Activated CD8-positive, alpha-beta memory T cell treated with anti-CD3 and anti-CD28 coated beads for 1 hour (primary cell): ENCODE results near the gene YIPF2.

Source experiments
- DNase-seq, 2 donors: peaks; one replicate each; pipeline ENCODE4 v3.0.0-alpha.2; 2020; ENCODE audit warnings: low read depth in 1 of 2; ENCODE audit errors: extremely low read depth in 1 of 2

The YIPF2 gene

GRCh38 chr19:10912619-10913018, 15.8 kb downstream of the YIPF2 start:
- no peak for DNase-seq

GRCh38 chr19:10911579-10912363, 16.7 kb downstream of the YIPF2 start:
- DNase-seq, result no peak

DNA sequence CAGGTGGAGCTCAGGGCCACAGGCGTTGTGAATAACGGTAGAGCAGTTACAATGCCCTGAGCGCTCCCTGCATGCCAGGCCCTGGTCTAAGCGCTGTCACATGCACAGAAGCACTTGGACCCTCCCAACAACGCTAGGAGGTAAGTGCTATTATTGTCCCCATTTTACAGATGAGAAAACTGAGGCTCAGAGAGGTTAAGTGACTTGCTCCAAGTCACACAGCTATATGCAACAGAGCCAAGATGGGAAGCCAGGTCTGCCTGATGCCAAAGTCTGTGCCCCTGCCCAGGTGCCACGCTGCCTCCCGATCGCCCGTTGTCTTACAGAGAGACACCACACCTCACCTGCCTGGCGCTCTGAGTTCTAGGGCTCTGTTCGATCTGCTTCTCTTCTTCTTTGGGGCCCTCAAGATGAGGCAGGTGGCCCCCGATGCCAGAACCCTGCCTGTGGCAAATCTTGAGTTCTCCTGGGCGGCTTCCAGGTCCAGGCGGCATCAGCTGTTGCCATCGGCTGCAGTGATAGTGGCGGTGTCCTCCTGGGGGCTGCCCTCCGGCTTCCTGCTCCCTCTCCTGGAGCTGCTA, 20.0 kb downstream of the YIPF2 start:
- no peak for DNase-seq

DNA sequence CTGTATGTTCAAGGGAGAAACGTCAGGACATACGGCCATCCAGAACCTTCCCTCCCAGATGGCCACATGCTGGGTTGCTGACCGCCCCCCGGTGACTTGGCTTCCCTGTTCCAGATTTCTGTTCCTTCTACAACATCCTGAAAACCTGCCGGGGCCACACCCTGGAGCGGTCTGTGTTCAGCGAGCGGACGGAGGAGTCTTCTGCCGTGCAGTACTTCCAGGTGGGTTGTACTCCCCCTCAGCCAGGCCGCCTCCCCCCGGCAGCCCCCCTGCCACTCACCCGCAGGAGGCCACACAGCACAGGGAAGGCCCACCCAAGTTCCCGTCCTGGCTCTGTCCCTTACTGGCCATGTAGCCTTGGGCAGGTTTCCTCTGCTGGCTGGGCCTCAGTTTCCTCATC, 20.5 kb downstream of the YIPF2 start:
- no peak for DNase-seq

GRCh38 chr19:10899151-10899653, 29.2 kb downstream of the YIPF2 start:
- no peak for DNase-seq

GRCh38 chr19:10898633-10899032, 29.8 kb downstream of the YIPF2 start:
- DNase-seq, result no peak

DNA sequence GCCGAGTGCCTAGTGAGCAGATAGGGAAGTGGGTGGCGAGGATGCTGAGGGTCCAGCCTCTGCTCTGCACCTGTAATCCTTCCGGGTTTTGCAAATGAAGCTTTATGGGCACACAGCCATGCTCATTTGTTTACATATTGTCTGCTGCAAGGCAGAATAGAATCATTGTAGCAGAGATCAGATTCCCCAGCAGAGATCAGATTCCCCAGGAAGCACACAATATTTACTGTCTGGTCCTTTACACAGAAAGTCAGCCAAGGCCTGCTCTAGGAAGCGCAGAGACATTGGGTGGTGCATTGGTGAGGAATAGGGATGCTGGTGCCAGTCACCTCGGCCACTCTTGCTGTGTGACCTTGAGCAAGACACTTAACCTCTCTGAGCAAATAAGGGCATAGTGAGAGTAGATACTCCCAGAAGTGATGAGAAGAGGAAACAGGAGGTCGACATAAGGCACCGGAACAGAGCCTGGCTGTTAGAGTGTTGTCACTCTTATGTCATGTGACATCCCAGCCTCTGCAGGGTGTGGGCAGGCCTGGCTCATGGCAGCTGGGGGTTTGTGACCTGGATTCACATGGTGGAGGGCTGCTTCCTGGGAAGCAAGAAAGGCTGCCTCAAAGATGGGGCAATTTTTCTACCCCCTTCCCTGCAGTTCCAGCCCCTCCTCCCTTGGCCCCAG, 31.4 kb downstream of the YIPF2 start:
- no peak for DNase-seq

DNA sequence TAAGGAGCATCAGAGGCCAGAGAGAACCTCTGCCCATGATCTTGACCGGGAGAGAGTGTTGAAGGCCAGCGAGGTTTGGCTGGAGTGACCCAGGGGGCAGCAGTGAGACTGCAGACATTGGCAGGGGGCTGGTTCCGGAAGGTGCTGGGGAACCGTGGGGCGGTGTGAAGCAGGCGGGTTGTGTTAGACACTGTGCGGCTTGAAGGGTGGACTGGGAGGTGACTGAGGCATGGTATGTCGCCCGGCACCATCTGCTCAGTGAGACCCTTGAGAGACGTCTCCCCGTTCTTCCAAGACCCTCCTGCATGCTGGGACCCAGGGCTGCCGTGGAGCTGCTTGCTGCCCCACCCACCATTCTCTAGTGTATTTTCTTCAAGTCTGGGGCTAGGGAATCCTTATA, 32.5 kb downstream of the YIPF2 start:
- DNase-seq, result no peak

DNA sequence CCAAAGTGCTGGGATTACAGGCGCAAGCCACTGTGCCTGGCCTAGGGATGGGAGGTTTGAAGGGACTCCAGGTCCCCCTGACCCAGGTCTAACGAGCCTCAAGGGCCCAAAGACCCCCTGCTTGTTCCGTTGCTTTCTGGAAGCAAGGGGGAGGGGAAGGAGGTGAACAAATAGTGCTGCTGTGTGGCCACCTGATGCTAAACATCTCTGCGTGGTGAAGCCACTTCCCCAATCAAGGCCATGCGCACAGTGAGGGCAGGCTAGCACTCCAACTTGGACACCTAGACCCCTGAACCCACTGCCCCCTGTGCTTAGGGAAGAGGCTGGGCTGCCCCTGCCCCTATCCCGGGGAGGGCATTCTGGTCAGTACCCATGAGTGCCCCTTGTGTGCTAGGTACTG, 33.1 kb downstream of the YIPF2 start:
- no peak for DNase-seq

DNA sequence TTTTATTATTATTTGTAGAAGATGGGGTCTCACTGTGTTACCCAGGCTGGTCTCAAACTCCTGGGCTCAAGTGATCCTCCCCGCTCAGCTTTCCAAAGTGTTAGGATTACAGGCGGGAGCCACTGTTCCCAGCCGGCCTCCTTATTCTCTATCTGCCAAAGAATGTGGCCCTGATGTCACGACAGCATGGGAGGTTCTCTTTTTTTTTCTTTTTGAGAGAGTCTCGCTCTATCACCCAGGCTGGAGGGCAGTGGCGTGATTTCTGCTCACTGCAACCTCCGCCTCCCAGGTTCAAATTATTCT, 33.6 kb downstream of the YIPF2 start:
- no peak for DNase-seq

DNA sequence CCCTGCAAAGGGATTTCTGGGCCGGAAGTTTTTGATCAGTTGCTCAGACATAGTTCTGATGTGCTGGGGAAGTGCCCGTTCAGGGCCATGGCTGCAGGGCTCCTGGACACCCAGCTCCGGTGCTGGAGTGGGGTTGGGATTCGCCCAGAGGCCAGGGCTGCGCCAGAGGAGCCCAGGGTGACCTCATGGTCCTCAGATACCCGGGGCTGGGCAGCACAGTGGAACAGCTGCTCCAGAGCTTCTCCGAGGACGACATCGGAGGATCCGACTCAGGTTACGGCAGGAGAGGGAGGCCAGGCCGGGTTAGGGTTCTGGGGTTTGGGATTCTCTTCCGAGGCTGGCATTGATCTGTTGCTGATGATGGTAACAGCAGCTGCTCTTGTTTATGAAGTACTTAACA, 36.2 kb downstream of the YIPF2 start:
- DNase-seq, result no peak

- no peak for DNase-seq
These were observed 36.9 kb downstream of the YIPF2 start for GRCh38 chr19:10891405-10892086.

DNA sequence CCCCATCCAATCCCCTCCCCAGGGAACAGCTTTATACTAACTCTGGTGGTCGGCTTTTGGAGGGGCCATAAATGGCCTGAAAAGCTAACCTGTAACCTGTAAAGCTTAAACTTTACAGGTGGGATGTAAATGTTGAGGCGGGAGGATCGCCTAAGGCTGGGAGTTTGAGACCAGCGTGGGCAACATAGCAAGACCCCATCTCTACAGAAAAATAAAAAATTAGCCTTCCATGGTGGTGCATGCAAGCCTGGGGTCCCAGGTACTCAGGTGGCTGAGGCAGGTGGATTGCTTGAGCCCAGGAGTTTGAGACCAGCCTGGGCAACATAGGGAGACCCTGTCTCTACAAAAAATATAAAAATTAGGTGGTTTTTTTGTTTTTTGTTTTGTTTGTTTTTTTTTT, 38.6 kb downstream of the YIPF2 start:
- DNase-seq, result no peak

GRCh38 chr19:10888421-10888866, 40.0 kb downstream of the YIPF2 start:
- DNase-seq, result no peak

DNA sequence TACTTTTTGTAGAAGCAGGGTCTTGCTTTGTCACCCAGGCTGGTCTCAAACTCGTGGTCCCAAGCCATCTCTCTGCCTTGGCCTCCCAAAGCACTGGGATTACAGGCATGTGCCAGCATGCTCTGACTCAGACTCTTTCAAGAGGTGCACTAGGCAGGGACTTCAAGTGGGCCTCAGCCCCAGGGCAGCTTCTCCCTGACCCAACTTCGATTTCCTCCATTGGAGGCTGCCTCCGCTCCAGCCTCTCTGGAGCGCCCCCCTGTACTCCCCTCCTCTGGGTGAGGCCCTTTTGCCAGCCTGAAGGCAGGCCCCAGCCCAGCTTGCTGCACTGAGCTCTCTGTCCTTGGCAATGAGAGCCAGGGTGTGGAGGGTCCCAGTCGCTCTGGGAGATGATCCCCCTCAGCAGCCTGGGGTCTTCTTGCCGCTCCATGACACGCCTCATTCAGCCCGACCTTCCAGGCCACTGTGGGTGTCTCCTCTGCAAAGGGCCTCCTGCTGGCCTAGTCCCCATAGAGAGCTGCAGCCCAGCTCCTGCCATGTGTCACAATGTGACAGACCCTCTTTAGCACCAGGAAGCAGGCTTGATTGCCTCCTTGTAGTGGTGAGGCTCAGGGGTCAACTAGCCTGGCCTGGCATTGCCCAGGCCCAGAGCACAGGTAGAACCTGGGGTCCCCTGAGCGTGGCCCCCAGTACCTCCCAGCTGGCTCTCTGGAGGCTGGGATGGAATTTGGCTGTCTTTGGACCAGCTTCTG, 40.6 kb downstream of the YIPF2 start:
- no peak for DNase-seq

GRCh38 chr19:10885201-10886169, 43.0 kb downstream of the YIPF2 start:
- DNase-seq, result no peak

DNA sequence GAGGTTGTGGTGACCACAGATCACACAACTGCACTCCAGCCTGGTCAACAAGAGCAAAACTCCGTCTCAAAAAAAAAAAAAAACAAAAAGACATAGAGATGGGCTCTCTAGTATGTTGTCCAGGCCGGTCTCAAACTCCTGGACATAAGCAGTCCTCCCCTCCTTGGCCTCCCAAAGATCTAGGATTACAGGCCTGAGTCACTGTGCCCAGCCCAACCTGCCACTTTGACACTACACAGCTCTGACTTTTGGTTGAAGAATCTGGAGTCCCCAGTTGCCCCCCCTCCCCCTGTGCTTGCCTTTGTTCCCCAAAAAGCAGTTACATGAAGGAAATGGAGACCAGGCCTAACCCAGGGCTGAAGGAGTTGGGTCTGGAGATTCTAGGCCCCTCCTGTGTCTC, 44.2 kb downstream of the YIPF2 start:
- DNase-seq, result no peak

- no peak for DNase-seq
These were observed 46.4 kb downstream of the YIPF2 start for GRCh38 chr19:10882108-10882457.

GRCh38 chr19:10881403-10882107, 46.9 kb downstream of the YIPF2 start:
- no peak for DNase-seq
